SK-MEL-5 (cell line): Measurements from ENCODE around the gene SBF2. TPM values are rescaled to one million over a fixed set of nuclear protein-coding genes. Genes with fewer than 3 reads are reported as not detected.
"Not testable (repeated sequence)": the region's sequence is repeated elsewhere in the genome, so short reads cannot be mapped to it uniquely, and the experiment has no call there.

Experiments
- DNase-seq: peaks from one replicate; pipeline ENCODE4 v3.0.0-alpha.2; 2016; ENCODE audit warnings: low read depth, low spot score
- in situ Hi-C: cut with HindIII; loops from 2 replicates; pipeline ENCODE4 v1.10.0; 2016; ENCODE audit warnings: low sequenced_read_pairs, high pct_unique_total_duplicates, low pct_unique_long_range_greater_than_20kb
- total RNA-seq: library from RNA; depleted of rRNA; stranded (reverse); fragments of >200 nt; shearing (Covaris generic); gene quantifications from 2 replicates; pipeline ENCODE4 v1.2.3, GENCODE V29; 2014

The SBF2 gene
- total RNA-seq, 1 experiment from 2014 or later, result 29.6 TPM

GRCh38 chr11:9758637-9759518 lies 535.1 kb downstream of the SBF2 start:
- in situ Hi-C loops, result no loop called here
- DNase-seq, result peak; percentile 74

DNA sequence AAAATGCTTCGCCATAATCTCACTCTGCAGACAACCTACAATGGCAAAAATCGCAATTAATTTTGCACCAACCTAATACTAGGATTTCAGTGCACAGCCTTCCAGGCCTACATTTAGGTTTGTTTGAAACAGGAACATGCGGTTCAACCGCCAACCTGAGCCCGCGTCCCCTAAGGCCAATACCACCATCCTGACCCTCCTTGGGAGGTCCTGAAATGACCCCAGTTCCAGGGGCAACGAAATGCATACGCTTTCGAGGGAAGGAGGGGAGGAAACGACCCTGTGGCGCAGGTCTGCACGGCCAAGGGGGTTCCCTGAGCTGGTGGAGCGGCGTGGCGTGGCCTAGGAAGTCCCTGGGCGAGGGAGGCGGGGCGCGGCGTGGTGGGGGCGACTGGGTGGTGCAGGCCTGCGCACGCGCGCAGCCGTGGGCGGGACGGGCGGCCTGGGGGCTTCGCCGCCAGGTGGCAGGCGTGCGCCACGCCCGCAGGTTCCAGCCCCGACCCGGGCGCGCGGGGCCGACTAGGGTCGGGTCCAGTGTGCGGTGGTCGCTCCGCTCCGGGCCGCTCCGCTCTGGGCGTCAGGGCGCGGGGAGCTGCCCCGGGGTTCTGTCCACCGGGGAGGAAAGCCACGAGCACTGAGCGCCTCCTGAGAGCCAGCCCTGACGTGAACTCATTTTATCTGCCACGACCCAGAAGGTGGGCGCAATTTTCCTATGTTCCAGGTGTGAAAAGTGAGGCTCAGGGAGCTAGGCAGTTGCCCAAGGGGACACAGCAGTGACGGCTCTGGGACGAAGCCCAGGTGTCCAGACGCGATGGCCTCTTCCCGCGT lies 536.0 kb downstream of the SBF2 start:
- in situ Hi-C loops, result no loop called here
- peak; percentile 79 for DNase-seq

DNA sequence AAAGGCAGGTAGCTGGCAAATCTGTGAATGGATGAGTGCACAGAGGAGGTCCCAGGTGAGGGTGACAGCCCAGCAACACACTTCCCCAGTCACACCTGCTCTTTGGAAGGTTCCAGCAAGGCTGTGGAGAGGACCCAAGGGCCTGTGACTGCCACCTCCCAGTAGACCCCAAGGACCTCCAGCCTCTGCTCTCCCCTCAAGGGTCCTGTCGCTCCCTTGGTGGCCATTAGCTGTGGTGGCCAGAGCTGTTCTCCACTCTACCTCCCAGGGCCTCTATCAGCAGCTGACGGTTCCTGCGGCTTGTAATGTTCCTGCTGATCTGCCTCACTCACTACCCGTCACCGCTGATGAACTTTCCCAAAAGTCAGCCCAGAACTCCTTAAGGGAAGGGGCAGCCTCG lies 537.1 kb downstream of the SBF2 start:
- DNase-seq, result no peak

DNA sequence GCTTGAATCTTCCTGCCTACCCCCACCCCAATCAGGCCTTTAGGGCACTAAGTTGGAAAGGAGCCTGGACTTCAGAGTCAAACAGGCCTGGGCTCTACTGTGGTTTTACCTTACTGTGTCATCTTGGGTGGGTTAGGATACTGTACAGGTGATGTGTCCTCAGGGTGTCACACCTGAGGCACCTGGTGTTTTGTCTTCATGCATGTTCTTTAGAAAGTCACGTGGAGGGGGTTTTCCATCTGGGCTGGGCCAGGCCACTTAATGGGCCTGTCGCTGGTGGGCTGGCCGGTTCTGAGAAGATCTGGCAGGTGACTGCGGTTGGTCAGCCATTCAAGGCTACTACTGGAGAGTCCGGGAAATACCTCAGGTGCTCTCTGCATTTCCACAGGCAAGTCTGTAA lies 537.6 kb downstream of the SBF2 start:
- in situ Hi-C loops, result no loop called here

More for the DNA sequence above, 537.1 kb downstream of the SBF2 start:
- in situ Hi-C loops, result no loop called here

DNA sequence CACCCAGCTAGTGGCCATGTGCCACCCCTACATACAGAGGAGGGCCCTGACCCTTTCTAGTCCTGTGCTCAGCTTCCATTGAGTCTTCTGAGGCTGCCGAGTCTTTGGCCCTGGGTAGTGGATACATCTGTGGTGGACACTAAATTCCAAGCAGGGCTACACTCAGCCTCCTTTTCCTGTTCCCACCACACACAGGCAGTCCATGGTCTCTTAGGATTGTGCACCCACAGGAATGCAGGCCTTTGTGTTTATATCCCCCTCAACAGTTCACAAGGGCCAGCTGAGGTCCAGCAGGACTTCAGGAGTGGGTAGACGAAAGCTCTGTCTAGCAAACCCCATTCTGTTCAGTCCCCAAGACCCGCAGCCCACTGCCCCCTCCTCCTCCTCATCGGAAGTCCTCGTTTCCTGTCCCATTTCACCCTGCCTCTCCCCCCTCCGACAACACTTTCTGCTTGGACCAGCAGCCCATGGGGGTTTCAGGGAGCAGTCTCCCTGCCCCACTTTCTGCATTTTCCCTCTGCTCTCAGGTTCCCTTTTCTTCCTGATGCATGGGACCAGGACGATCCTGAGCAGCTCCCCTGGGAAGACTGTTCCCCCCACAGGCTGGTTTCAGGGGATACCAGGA lies 538.3 kb downstream of the SBF2 start:
- peak; percentile 23 for DNase-seq
- in situ Hi-C loops, result no loop called here

More for the DNA sequence above, 537.6 kb downstream of the SBF2 start:
- DNase-seq, result no peak

DNA sequence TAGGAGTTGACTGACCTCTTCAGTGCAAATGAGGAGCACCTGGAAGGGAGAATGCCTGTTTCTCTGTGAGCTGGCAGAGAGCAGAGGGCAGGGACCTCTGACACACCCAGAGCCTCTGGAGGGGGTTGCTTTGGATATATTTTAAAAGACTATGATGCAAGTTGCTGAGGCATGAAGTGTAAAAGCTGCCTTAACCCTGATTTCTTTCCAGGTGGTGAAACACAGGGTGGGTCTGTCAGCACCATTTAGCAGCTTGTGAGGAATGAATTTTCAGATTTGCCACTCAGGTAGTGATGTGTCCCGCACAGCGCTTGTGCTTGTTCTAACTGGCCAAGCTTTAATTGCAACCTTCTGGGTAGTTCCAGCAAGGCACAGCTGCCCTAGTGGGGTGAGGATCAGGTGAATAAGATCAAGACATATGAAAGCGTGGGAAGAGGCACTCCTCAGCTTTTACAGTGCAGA lies 540.0 kb downstream of the SBF2 start:
- DNase-seq, result peak; percentile 11
- in situ Hi-C loops, result no loop called here

DNA sequence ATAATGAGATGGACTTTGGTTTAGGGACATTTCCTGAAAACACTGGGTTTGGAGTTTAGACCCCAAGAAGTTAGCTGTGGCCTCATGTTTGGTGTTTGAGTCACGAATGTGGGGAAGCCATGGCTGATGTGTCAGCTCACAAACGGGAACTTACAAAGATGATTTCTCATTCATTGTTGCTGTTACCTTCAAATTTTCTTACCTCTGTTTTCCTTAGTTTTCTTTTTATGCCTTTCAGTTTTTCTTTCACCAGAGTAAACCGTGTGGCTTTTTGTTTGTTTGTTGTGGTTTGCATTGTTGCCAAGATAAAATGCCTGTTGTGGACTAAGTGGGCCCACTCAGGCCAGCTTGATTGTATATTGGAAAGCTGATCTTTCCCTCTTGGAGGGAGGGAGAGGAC lies 541.0 kb downstream of the SBF2 start:
- no peak for DNase-seq
- in situ Hi-C loops, result no loop called here

DNA sequence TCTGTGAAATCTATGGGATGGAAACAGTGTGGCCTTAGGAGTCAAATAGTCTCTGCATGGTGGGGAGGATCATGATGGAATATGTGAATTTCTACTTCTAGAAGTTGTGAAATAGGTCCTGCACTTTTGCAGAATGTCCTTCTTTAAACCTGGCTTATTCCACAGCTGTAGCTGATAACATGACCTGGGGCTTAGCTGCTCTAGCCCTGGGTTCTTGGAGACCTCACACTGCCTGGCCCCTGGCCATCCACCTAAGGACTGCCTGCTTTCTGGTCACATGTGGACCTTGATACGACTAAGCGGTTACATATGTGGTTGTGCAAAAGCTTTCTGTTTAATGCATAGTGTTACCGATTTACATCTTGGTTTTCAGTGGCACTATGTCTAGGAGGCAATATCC lies 541.9 kb downstream of the SBF2 start:
- in situ Hi-C loops, result no loop called here

GRCh38 chr11:9750551-9750950 lies 543.5 kb downstream of the SBF2 start:
- in situ Hi-C loops, result no loop called here
- DNase-seq, result no peak

More for the DNA sequence above, 541.9 kb downstream of the SBF2 start:
- no peak for DNase-seq

DNA sequence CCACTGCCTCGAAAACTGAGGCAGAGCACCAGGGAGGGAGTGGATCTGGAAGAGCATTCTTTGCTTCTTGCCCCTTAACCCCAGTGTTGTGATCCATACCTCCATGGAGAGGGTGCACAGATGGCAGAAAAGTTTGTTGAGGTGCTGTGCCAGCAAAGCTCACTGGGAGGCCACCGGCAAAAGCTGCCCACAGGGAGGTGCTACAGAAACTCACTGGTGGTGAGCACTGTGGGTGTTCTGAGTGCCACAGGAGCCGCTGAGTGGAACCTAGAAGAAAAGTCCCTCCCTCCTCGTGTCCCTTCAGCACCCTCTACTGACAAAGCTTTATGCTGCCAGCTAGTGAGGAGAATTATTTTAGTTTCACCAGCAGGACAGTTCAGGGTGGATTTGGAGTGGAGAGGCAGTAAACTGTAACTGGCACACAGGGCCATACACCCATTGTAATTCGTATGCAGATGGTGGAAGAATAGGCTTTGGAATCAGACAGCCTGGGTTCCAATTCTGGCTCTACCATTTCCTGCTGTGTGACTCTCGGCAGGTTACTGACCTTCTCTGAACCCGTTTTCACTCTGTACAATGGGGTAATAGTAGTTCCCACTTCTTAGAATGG lies 545.6 kb downstream of the SBF2 start:
- in situ Hi-C loops, result no loop called here
- DNase-seq, result peak; percentile 87

GRCh38 chr11:9747828-9748227 lies 546.2 kb downstream of the SBF2 start:
- DNase-seq, result no peak
- in situ Hi-C loops, result no loop called here

DNA sequence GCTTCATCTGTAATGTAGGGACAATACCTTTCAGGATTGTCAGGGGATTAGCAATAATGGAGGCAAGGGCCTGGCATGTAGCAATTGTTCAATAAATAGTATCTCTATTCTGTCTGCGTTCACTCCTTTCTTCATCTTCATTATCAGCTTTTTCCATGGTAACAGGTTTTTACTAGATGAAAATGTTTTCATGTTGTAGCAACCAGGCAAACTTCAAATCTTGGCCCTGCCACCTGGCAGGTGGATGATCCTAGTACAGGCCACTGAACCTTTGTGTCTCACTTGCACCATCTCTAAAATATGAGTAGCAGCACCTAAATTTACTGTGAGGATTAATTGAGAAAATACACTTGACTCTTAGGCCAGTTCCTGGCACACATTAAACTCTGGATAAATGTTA lies 546.8 kb downstream of the SBF2 start:
- in situ Hi-C loops, result no loop called here
- DNase-seq, result no peak

DNA sequence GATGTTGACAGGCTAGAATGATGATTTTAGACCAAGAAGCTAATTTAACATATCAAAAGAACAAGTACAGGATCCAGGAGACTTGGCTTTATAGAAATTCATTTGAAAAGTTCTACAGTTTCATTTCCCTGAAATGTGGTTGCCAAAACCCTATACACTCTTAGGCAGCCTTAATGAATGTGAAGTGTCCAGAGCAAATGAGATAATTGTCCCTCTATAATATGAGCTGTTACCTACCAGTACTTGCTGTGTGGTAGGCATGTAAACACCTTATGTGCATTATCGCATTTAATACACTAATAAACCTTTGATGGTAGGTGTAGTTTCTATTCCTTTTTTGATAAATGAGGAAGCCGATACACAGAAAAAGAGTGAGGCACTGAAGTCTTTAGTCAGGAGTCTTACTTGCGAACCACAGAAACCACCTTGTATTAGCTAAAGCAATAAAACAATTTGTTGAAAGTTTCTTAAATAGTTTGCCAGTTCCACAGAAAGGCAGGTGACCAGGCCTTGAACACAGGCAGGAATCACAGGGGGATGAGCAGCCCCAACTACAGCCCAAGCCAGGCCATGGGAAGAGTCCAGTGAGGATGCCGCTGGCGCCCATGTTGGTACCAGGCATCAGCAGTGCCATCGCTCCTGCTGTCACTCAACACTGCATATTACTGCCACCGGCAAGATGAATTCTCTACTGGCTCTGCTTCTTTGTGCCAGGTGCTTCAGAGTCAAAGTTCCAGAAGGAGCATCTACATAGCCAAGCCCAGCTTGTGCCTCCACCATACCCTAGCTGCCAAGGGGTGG lies 548.4 kb downstream of the SBF2 start:
- in situ Hi-C loops, result no loop called here
- no peak for DNase-seq

DNA sequence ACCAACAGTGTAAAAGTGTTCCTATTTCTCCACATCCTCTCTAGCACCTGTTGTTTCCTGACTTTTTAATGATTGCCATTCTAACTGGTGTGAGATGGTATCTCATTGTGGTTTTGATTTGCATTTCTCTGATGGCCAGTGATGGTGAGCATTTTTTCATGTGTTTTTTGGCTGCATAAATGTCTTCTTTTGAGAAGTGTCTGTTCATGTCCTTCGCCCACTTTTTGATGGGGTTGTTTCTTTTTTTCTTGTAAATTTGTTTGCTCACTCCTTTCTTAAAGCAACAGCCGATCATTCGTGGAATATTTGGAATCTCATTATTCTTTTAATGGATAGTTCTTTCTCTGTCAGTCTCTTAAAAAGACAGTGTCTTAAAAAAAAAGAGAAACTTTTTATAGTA lies 550.5 kb downstream of the SBF2 start:
- DNase-seq, in situ Hi-C loops: not testable (repeated sequence)

GRCh38 chr11:9741260-9741659 lies 552.8 kb downstream of the SBF2 start:
- DNase-seq, result no peak
- in situ Hi-C loops, result no loop called here

DNA sequence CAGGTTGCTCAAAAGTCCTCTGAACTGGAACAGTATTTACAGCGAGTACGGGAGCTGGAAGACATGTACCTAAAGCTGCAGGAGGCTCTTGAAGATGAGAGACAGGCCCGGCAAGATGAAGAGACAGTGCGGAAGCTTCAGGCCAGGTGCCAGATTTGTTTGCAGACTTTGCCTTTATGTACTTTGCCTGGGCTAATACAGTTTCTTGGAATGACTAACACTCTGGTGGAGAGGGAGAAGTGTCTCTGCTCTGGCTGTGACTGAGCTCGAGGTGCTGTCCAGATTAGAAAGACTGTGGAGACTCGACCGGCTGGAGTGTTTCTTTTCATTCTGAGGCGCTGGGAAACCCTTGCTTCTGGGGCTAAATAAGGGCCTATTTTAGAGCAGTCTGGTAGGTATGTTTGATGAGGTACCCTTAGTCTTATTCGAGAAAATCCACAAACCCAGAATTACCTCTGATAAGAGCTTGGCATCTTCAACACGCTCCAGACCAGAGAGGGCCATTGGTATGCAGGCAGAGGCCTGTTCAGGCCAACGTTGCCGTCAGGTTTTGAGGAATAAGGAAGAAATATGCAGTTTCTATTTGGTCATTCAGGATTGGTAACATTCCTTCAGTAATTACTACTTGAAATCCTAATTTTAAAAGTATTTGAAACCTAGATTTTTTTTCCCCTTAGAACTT lies 553.7 kb downstream of the SBF2 start:
- in situ Hi-C loops, result no loop called here
- DNase-seq, result no peak
